ENCODE results near the gene DYRK1B.

The DYRK1B gene

DNA sequence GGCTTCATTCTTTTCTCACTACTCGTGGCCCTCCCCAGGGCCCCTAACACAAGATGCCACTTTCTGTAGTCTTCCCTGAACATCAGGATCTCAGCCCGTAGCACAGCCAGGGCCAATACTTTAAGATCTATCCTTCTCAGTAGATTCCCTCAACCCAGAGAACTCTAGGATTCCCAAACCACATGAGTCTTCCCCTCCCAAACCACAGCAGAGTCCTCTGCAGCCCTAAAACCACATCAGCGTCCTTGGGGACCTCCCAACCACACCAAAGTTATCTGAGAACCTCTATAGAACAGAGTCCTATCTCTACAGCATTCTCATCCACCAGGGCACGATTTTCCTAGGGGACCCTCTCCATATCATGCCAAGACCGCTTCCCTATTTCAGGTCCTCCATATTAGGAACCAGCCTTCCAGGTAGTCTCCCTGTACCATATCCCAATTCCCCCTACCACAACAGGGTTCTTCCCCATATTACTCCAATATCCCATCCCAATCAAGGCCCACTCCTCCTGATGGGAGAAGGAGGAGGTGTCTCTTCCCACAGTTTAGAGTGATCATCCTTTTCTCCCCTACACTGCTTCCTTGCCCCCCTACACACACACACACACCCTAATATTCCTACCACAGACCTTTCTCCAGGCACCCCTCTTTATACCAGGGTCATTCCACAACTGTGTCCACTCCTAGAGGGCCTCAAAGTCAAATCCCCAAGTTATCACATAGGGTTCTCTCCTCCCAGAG is 1.4 kb downstream of the DYRK1B start:
- H3K4me3 ChIP-seq (ENCODE audit: low read depth, low read length), result peak overlapping the region; percentile 85

GRCh38 chr19:39831679-39832078 is 2.3 kb downstream of the DYRK1B start:
- no peak overlapping the region for H3K4me3 ChIP-seq (ENCODE audit: low read depth, low read length)

DNA sequence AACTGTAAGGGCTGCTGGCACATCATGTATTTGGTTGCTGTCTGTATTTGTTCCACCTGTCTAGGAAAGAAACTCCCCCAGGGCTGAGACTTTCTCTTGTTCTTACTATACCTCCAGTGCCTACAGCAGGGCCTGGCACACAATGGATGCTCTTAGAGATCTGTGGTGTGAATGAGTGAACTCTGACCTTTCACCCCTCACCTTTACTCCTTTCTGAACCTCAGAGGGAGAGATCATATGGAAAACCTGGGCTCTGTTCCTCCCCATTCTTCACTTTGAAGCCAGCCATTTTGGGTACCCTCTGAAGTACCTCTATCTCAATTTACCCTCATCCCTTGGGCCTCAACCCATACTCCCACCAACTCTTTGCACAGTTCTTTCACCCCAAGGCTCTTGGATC is 3.1 kb downstream of the DYRK1B start:
- H3K4me3 ChIP-seq (ENCODE audit: low read depth, low read length), result no peak overlapping the region

DNA sequence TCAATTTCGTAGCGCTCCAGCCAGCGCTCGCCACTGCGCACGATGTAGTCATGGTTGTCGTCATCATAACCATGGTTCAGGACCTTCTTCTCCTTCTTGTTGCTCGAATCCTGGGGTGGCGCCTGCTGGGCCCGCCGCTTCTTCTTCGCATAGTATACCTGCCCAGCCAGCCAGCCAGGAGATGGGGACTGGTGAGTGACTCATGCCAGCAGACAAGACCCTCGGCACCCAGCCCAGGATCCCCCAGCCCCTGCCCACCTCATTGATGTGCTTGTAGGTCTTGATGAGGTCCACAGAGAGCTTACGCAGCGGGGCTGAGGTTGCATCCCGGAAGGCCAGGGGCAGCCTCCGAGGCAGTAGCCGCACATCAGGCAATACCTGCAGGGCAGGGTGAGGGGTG is 3.6 kb downstream of the DYRK1B start:
- H3K4me3 ChIP-seq (ENCODE audit: low read depth, low read length), result no peak overlapping the region

DNA sequence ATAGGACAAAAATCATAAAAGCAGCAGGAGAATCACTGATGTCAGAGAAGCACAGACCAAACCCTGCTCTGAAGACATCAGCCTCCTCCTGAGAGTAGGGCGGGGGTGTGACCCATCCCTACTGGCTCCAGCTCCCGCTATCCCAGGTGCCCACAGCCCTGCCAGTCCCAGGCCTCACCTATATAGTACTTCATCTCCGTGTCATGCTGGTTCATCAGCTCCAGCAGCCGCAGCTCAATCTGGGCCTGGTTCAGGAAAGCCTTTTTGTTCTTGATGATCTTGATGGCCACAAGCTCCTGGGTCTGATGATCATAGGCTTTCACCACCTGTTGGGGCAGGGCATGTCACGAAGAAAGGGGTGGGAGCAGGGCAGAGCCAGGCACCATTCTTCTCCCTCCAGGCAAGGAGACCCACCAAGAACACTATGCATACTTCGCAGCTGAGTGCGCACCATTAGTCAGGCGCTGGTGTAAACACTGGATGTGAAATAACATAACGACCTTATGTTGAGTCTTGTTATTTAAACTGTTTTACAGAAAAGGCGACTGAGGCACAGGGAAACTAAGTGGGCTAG is 4.2 kb downstream of the DYRK1B start:
- no peak overlapping the region for H3K4me3 ChIP-seq (ENCODE audit: low read depth, low read length)

- H3K4me3 ChIP-seq (ENCODE audit: low read depth, low read length), result no peak overlapping the region
Observed at GRCh38 chr19:39828654-39829032, 5.3 kb downstream of the DYRK1B start.

GRCh38 chr19:39828015-39828653 is 5.8 kb downstream of the DYRK1B start:
- H3K4me3 ChIP-seq (ENCODE audit: low read depth, low read length), result no peak overlapping the region

GRCh38 chr19:39827216-39827615 is 6.7 kb downstream of the DYRK1B start:
- H3K4me3 ChIP-seq (ENCODE audit: low read depth, low read length), result no peak overlapping the region

DNA sequence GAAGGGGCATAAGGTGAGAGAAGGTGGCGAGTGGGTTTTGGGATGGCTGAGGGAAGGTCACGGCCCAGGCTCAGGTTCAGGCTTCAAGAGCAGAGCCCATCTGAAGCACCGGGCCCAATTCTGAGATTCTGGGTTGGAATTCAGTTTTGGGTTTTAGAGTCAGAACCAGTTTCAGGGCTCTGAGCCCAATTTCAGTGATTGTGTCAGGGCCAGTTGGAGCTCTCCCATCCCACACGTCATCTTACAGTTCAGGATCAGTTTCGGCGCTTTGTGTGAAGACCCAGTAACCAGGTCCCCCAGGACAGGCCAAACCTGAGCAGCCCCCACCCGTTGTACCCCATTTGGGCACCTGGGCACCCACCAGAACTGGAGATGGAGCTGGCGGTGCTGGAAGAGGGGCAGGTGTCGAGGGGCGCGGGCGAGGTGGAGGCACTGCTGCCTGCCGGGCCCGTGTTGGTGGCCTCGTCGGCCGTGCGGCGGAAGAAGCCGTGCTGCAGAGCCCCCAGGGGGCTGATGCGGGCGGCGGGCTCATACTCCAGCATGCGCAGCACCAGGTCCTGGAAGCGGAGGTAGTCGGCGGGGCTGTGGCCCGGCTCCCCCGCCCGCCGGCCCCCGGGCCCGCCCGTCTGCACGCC is 7.5 kb downstream of the DYRK1B start:
- H3K4me3 ChIP-seq (ENCODE audit: low read depth, low read length), result no peak overlapping the region

DNA sequence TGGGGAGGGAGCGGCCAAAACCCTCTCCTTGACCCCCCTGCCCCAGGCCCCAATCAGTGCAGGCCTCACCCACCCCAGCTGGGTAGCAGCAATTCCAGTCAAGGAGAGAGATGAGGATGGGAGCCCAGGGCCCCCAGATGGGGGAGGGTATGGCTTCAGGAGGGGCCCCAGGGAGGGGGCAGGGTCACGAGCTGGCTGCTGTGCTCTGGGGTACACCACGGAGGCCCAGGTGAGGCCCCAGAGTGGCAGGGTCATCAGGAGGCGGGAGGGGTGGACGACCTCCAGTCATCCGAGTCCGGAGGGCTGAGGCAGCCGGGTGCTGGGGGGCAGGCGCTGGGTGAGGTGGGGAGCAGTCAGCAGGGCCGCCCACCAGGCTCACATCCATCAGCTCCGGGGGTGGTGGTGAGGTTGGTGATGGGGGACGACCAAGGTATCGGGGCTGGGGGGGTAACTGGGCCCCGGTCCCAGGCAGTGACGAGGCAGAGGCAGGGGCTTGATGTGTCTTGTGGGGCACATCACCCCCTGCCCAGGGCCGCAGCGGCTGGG is 8.4 kb downstream of the DYRK1B start:
- H3K4me3 ChIP-seq (ENCODE audit: low read depth, low read length), result no peak overlapping the region

- H3K4me3 ChIP-seq (ENCODE audit: low read depth, low read length), result peak overlapping the region; percentile 37
Observed at GRCh38 chr19:39825093-39825463, 8.9 kb downstream of the DYRK1B start.

DNA sequence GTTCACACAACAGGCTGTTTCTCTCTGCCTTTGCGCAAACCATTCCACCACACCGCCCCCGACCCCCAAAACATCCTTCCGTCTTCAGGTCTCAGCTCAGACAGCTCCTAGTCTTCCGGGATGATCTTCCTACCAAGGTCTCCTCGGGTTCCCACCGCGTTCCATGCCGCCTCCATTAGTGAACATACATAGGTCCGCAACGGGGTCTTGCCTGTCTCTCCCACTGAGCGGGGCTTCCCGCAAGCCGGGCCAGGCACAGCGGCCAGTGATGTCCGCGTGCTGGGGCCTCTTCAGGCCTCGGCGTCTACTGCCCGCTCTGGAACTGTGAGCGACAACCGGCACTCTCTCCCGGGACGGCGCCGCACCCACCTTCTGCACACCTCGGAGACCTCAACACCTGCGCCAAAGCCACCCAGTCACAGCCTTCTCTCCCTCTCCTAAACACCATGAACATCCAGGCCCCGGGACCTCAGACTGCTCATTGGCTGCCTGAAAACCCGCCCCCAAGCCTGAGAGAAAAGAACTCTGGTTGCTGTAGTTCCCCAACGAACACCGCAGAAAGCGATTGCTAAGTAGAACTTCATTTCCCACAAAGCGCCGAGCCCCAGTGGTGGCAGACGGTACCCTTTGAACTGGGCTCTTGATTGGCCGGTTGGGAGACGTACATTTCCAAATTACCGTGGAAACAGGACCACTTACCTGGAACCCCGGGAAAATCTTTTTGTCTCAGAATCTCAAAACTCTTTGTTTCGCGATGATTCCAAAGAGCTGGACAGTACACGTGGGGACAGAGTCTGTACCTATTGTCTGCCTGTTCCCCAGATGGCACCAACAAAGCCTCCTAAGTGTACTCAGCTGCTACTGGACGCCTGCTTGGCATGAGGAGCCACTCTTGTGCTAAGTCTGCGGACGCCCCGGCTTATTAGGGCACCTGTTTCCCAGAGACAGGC is 9.5 kb downstream of the DYRK1B start:
- peak overlapping the region; percentile 88 for H3K4me3 ChIP-seq (ENCODE audit: low read depth, low read length)

DNA sequence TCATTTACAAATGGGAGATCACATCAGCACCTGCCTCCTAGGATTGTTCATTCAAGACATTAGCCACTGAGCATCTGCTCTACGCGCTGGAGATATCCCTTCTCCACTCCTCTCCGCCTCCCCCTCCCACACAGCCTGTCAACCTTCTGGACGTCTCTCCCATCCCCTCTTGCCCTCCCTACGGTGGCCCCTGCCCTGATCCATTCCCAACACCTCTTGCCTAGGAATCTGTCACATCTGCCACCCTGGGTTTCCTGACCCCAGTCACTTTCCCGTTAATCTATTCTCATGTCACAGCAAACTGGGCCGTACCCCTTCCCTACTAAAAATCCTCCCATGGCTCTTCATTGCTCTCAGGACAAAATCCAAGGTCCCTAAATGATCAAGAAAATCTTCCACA is 10.3 kb downstream of the DYRK1B start:
- H3K4me3 ChIP-seq (ENCODE audit: low read depth, low read length), result peak overlapping the region; percentile 88

GRCh38 chr19:39820696-39821095 is 13.3 kb downstream of the DYRK1B start:
- no peak overlapping the region for H3K4me3 ChIP-seq (ENCODE audit: low read depth, low read length)

DNA sequence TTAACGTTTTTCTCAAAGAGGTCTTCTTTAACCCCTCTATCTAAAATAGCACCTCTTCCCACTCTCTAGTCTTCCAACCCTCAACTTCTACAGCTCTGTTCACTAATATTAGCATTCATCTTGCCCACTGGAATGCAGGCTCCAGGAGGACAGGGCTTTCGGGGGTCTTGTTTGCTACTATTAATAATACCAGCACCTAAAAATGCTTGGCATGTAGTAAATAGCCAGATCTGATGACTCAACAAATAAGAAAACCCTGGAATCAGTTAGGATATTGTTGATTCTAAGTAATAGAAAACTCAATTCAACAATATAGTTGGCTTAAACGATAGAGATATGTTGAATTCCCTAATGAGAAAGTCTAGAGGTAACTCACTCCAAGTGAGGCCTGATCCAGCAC is 14.2 kb downstream of the DYRK1B start:
- no peak overlapping the region for H3K4me3 ChIP-seq (ENCODE audit: low read depth, low read length)

DNA sequence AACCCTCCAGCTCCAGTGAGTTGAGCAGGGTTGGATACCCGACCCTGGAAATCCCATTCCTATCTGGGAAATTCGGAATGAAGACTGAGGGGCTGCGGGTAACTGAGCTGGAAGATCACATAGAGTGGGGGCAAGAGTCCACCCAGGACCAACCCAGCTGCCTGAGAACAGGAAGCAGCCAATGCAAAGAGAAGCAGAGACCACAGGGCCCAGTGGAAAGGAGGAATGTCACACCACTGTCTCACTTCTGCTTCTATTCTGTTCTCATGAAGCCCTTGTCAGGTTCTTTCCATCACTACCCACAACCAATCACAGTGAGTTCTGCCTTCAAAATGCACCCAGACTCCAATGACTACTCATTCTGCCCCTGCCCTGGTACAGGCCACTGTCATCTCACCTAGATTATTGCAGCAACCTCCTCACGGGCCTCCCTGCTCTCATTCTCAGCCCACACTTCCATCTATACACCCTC is 15.3 kb downstream of the DYRK1B start:
- H3K4me3 ChIP-seq (ENCODE audit: low read depth, low read length), result no peak overlapping the region

DNA sequence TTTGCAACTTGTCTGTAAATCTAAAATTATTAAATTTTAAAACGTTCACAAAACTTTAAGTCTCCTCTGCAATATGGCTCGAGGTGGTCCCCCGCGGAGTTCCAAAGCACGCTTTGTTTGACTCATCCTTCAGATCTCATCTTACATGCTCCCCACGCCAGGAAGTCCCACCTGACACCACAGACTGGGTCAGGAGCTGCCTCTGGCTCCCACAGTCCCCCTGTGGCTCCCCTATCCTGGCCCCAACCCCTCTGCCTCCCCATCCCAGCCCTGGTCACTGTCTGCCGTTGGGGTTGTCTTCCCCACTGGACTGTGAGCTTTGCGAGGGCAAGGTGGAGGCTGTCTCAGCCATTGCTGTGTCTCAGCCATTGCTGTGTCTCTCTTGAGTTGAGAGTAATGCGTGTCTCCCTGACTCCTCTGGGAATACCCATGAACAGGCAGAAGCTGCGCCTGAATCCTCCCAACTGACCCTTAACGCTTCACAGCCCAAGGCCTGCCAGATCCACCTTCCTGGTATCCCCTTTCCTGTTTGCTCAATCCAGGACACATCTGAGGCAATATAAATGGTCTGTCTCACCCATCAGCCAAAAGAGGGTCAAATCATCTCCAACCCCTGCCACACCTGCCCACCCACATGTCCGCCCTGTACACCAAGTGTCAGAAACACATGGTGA is 15.9 kb downstream of the DYRK1B start:
- H3K4me3 ChIP-seq (ENCODE audit: low read depth, low read length), result no peak overlapping the region

GRCh38 chr19:39816287-39817048 is 17.5 kb downstream of the DYRK1B start:
- H3K4me3 ChIP-seq (ENCODE audit: low read depth, low read length), result no peak overlapping the region

- H3K4me3 ChIP-seq (ENCODE audit: low read depth, low read length), result no peak overlapping the region
Observed at GRCh38 chr19:39814595-39814994, 19.4 kb downstream of the DYRK1B start.
